A673 (cell line): Measurements from ENCODE around the gene SKI. TPM values are rescaled to one million over a fixed set of nuclear protein-coding genes. Genes with fewer than 3 reads are reported as not detected.
"Not testable (repeated sequence)": the region's sequence is repeated elsewhere in the genome, so short reads cannot be mapped to it uniquely, and the experiment has no call there.

Experiments
- BruUV-seq: library from RNA; stranded (reverse); fragments of 400-500 nt; replicated peaks from 2 replicates; lab custom pipeline; 2021; lab: Mats Ljungman, UMichigan
- CTCF ChIA-PET: fragments of 300-600 bp; sonication (Branson Sonifier 250); formaldehyde crosslinking; loops from one replicate; lab custom pipeline; 2022; ENCODE audit warnings: antibody characterized with exemption; lab: Charles Lee
- POLR2A ChIA-PET: fragments of 300-600 bp; sonication (Branson Sonifier 250); formaldehyde crosslinking; loops from one replicate; lab custom pipeline; 2022; ENCODE audit warnings: antibody characterized with exemption; ENCODE audit not compliant: low non-redundant PET; lab: Charles Lee
- DNase-seq: peaks from one replicate; pipeline ENCODE4 v3.0.0-alpha.2; 2015; ENCODE audit warnings: low spot score
- H3K27ac ChIP-seq: fragments of 200-600 bp; sonication (generic); 2 replicates; pipeline ENCODE4 v1.5.1; 2016; ENCODE audit warnings: mixed run types, low read depth, mild to moderate bottlenecking, mixed read lengths, antibody characterized with exemption, low read length; ENCODE audit not compliant: poor library complexity, severe bottlenecking
- H3K27me3 ChIP-seq: fragments of 200-600 bp; sonication (generic); replicated peaks from 2 replicates; pipeline ENCODE4 v1.6.1; 2017; ENCODE audit warnings: mixed run types, low read depth, mild to moderate bottlenecking, mixed read lengths, antibody characterized with exemption, low read length; ENCODE audit not compliant: insufficient read depth, poor library complexity
- H3K36me3 ChIP-seq: fragments of 200-600 bp; sonication (generic); 2 replicates; pipeline ENCODE4 v1.6.1; 2016; ENCODE audit warnings: mixed run types, mild to moderate bottlenecking, mixed read lengths, antibody characterized with exemption, low read length; ENCODE audit not compliant: insufficient read depth, poor library complexity, severe bottlenecking
- H3K4me1 ChIP-seq: fragments of 200-600 bp; sonication (generic); 2 replicates; pipeline ENCODE4 v1.6.1; 2017; ENCODE audit warnings: mixed run types, mild to moderate bottlenecking, mixed read lengths, antibody characterized with exemption, low read length; ENCODE audit not compliant: insufficient read depth, poor library complexity, severe bottlenecking
- H3K4me3 ChIP-seq: fragments of 200-600 bp; sonication (generic); 2 replicates; pipeline ENCODE4 v1.5.1; 2016; ENCODE audit warnings: low read depth, mixed run types, mild to moderate bottlenecking, mixed read lengths, low read length; ENCODE audit not compliant: poor library complexity, severe bottlenecking
- H3K9me3 ChIP-seq: fragments of 200-600 bp; sonication (generic); 2 replicates; pipeline ENCODE4 v1.6.1; 2016; ENCODE audit warnings: mixed run types, low read depth, mild to moderate bottlenecking, mixed read lengths, antibody characterized with exemption, low read length; ENCODE audit not compliant: poor library complexity, severe bottlenecking
- CTCF ChIP-seq: fragments of 300-800, 200-600 bp; sonication (generic); conservative IDR thresholded peaks from 2 replicates; pipeline ENCODE4 v1.5.1; 2017; ENCODE audit warnings: low read depth, mild to moderate bottlenecking, antibody characterized with exemption, low read length, moderate library complexity, mixed read lengths
- EZH2 ChIP-seq: fragments of 200-600 bp; sonication (generic); IDR thresholded peaks from 2 replicates; pipeline ENCODE4 v1.6.1; 2017; ENCODE audit warnings: borderline replicate concordance, low read depth, mild to moderate bottlenecking, mixed read lengths, antibody characterized with exemption, low read length; ENCODE audit not compliant: poor library complexity, severe bottlenecking
- intact Hi-C: fragments of 100-400 bp; cut with micrococcal nuclease; formaldehyde crosslinking; loops from one replicate; pipeline ENCODE4 v1.10.0; 2022; ENCODE audit not compliant: unreplicated experiment
- total RNA-seq: library from RNA; stranded (reverse); gene quantifications from 2 replicates; pipeline ENCODE4 v1.2.3, GENCODE V29; 2021

Gene SKI
- total RNA-seq, 1 experiment from 2014 or later, result 88.1 TPM

- CTCF ChIA-PET, result no interaction called here
- no peak for TF ChIP-seq CTCF
- no peak for TF ChIP-seq EZH2
Measured at GRCh38 chr1:2259668-2260402, 31.7 kb downstream of the SKI start.

GRCh38 chr1:2260470-2260869 lies 32.4 kb downstream of the SKI start:
- H3K4me3 ChIP-seq, H3K27ac ChIP-seq, BruUV-seq, POLR2A ChIA-PET, intact Hi-C loops, DNase-seq, H3K27me3 ChIP-seq, H3K9me3 ChIP-seq, H3K36me3 ChIP-seq, CTCF ChIA-PET: not testable (repeated sequence)
- peaks cover 38% of the 10 kb centered on the region for H3K4me1 ChIP-seq

More at GRCh38 chr1:2259668-2260402, 31.7 kb downstream of the SKI start:
- Histone ChIP-seq H3K27ac (peak overlapping the region; percentile 57), H3K36me3 (no peaks in the 10 kb centered on the region), H3K4me1 (peaks cover 36% of the 10 kb centered on the region), H3K27me3 (no peaks in the 10 kb centered on the region), H3K9me3 (peaks cover 9% of the 10 kb centered on the region), H3K4me3 (no peak overlapping the region)
- POLR2A ChIA-PET, result no interaction called here
- intact Hi-C loops, result no loop called here
- BruUV-seq, result TSS peak; percentile 5
- no peak for DNase-seq

- no peaks in the 10 kb centered on the region for H3K9me3 ChIP-seq
- ChIA-PET POLR2A (no interaction called here), CTCF (no interaction called here)
- no peaks in the 10 kb centered on the region for H3K36me3 ChIP-seq
- H3K4me1 ChIP-seq, result peaks cover 40% of the 10 kb centered on the region
- H3K4me3 ChIP-seq, result no peak overlapping the region
- H3K27ac ChIP-seq, result no peak overlapping the region
- BruUV-seq, result no TSS peak
- TF ChIP-seq CTCF (no peak), EZH2 (no peak)
- intact Hi-C loops, result no loop called here
- DNase-seq, result no peak
- H3K27me3 ChIP-seq, result no peaks in the 10 kb centered on the region
Measured at GRCh38 chr1:2260917-2261316, 32.8 kb downstream of the SKI start.

- DNase-seq, H3K4me3 ChIP-seq, H3K27ac ChIP-seq, BruUV-seq, H3K36me3 ChIP-seq, H3K9me3 ChIP-seq, intact Hi-C loops, H3K27me3 ChIP-seq, POLR2A ChIA-PET, CTCF ChIA-PET: not testable (repeated sequence)
- H3K4me1 ChIP-seq, result peaks cover 37% of the 10 kb centered on the region
Measured at GRCh38 chr1:2261476-2262395, 33.6 kb downstream of the SKI start.
